Chondrocyte (in vitro differentiated cells): ENCODE results near the gene FBXO17. TPM values are rescaled to one million over a fixed set of nuclear protein-coding genes. Genes with fewer than 3 reads are reported as not detected.

ENCODE experiments used
- DNase-seq: peaks from one replicate; pipeline ENCODE4 v3.0.0; 2021; ENCODE audit warnings: mixed read lengths, low spot score
- H3K27ac Mint-ChIP-seq: one replicate; pipeline ENCODE4 v1.8.0; 2021; ENCODE audit warnings: mild to moderate bottlenecking, moderate library complexity, mixed read lengths; ENCODE audit not compliant: unreplicated experiment
- H3K27me3 Mint-ChIP-seq: 2 replicates; pipeline ENCODE4 v1.8.0; 2021; ENCODE audit warnings: low read depth, mixed read lengths
- H3K36me3 Mint-ChIP-seq: 2 replicates; pipeline ENCODE4 v1.8.0; 2021; ENCODE audit warnings: low read depth, mixed read lengths
- H3K4me1 Mint-ChIP-seq: 2 replicates; pipeline ENCODE4 v1.8.0; 2021; ENCODE audit warnings: low read depth, mild to moderate bottlenecking, mixed read lengths
- H3K4me3 Mint-ChIP-seq: one replicate; pipeline ENCODE4 v1.8.0; 2021; ENCODE audit warnings: mild to moderate bottlenecking, moderate library complexity, mixed read lengths; ENCODE audit not compliant: unreplicated experiment
- H3K9me3 Mint-ChIP-seq: 2 replicates; pipeline ENCODE4 v1.8.0; 2021; ENCODE audit warnings: low read depth, mixed read lengths
- total RNA-seq: library from RNA; stranded (reverse); gene quantifications from 3 replicates; pipeline ENCODE4 v1.2.1, GENCODE V29; 2021
- TF ChIP-seq, protein P1 (sequence below): fragments of 200-600 bp; sonication (generic); IDR thresholded peaks from 2 replicates; pipeline ENCODE4 v1.5.0; 2021; ENCODE audit warnings: antibody characterized with exemption, mild to moderate bottlenecking, moderate library complexity

FBXO17 gene
- total RNA-seq, 1 donor from 2014 or later: 40.2 TPM

DNA sequence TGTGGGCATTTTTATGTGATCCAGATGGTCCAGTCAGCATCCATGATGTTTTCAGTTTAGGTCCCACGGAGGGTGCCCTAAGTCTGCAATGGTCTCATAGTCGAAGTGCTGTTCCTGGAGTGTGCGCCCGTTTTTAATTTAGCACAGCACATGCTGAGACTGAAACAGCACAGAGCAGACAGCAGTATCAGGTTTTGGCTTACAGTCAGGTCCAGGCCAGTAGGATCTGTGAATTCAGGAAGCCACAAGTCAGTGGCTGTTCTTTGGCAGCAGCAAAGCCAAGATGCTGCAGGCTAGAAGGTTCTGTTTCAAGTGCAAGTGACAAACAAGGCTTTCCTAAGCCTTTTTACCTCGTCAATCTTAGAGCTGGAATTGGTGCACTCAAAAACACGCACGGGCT, 38.5 kb upstream of the FBXO17 start:
- no peak overlapping the region for H3K4me3 Mint-ChIP-seq
- H3K9me3 Mint-ChIP-seq: no peaks in the 10 kb centered on the region
- H3K27me3 Mint-ChIP-seq: peaks cover 9% of the 10 kb centered on the region
- H3K4me1 Mint-ChIP-seq: no peaks in the 10 kb centered on the region
- H3K36me3 Mint-ChIP-seq: peaks cover 2% of the 10 kb centered on the region
- TF ChIP-seq, protein P1, sequence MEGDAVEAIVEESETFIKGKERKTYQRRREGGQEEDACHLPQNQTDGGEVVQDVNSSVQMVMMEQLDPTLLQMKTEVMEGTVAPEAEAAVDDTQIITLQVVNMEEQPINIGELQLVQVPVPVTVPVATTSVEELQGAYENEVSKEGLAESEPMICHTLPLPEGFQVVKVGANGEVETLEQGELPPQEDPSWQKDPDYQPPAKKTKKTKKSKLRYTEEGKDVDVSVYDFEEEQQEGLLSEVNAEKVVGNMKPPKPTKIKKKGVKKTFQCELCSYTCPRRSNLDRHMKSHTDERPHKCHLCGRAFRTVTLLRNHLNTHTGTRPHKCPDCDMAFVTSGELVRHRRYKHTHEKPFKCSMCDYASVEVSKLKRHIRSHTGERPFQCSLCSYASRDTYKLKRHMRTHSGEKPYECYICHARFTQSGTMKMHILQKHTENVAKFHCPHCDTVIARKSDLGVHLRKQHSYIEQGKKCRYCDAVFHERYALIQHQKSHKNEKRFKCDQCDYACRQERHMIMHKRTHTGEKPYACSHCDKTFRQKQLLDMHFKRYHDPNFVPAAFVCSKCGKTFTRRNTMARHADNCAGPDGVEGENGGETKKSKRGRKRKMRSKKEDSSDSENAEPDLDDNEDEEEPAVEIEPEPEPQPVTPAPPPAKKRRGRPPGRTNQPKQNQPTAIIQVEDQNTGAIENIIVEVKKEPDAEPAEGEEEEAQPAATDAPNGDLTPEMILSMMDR: no peak
- no peak overlapping the region for H3K27ac Mint-ChIP-seq
- DNase-seq: no peak

DNA sequence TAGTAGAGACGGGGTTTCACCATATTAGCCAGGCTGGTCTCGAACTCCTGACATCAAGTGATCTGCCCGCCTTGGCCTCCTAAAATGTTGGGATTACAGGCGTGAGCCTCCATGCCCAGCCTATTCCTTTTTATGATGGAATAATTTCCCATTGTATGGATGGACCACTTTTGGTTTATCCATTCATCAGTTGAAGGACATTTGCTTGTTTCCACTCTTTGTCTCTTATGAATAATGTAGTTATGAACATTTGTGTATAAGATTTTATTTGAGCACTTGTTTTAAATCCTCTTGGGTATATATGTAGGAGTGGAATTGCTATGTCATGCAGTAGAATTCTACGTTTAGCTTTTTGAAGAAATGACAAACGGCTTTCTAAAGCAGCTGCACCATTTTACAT, 33.5 kb upstream of the FBXO17 start:
- H3K27me3 Mint-ChIP-seq: peaks cover 13% of the 10 kb centered on the region
- no peaks in the 10 kb centered on the region for H3K36me3 Mint-ChIP-seq

DNA sequence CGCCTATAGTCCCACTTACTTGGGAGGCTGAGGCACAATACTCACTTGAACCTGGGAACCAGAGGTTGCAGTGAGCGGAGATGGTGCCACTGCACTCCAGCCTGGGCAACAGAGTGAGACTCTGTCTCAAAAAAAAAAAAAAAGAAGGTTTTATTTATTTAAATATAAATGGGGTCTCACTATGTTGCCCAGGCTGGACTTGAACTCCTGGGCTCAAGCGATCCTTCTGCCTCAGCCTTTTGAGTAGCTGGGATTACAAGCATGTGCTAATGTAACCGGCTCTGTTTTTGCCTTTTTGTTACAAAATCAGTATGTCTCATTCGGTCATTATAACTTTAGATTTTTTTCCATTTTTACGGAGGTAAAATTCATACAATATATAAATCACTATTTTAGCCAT, 32.6 kb upstream of the FBXO17 start:
- no peak overlapping the region for H3K27ac Mint-ChIP-seq
- H3K36me3 Mint-ChIP-seq: no peaks in the 10 kb centered on the region
- DNase-seq: no peak
- peaks cover 2% of the 10 kb centered on the region for H3K4me1 Mint-ChIP-seq
- peaks cover 13% of the 10 kb centered on the region for H3K27me3 Mint-ChIP-seq
- H3K4me3 Mint-ChIP-seq: no peak overlapping the region
- TF ChIP-seq, protein P1: no peak
- no peaks in the 10 kb centered on the region for H3K9me3 Mint-ChIP-seq

More for the DNA sequence above, 33.5 kb upstream of the FBXO17 start:
- Mint-ChIP-seq H3K4me3 (no peak overlapping the region), H3K27ac (no peak overlapping the region), H3K4me1 (no peaks in the 10 kb centered on the region), H3K9me3 (no peaks in the 10 kb centered on the region)
- DNase-seq: no peak
- TF ChIP-seq, protein P1: no peak

DNA sequence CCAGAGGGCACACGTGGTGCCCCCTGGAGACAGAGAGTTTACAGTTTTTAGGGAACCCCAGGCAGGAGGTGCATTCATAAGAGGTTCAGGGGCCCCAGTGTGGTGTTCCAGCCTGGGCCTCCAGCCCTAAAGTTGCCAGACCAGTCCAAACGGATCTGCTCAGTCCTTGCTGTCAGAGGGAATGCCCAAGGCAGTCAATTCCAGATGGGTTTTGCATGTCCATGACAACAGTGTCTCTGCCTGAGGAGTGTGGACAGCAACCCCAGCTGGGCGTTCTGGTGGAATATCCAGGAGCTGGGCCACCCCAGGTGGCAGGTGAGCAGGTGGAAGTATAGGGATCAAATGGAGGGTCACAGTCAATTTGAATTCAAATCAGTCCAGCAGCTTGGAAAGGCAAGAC, 31.6 kb upstream of the FBXO17 start:
- H3K36me3 Mint-ChIP-seq: no peaks in the 10 kb centered on the region
- H3K27ac Mint-ChIP-seq: no peak overlapping the region
- H3K27me3 Mint-ChIP-seq: peaks cover 13% of the 10 kb centered on the region
- H3K9me3 Mint-ChIP-seq: no peaks in the 10 kb centered on the region
- H3K4me1 Mint-ChIP-seq: peaks cover 2% of the 10 kb centered on the region
- TF ChIP-seq, protein P1: no peak
- DNase-seq: no peak
- H3K4me3 Mint-ChIP-seq: no peak overlapping the region

DNA sequence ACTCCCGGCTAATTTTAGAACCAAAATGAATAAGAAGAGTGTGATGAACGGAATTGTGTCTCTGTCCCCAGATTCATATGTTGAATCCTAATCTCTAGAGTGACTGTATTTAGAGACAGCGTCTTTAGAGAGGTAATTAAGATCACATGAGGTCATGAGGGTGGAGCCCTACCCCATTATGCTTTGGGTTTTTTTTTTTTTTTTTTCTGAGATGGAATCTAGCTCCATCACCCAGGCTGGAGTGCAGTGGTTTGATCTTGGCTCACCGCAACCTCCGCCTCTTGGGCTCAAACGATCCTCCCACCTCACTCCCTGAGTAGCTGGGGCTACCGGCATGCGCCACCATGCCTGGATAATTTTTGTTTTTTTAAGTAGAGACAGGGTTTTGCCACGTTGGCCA, 28.9 kb upstream of the FBXO17 start:
- DNase-seq: no peak
- H3K4me1 Mint-ChIP-seq: peaks cover 2% of the 10 kb centered on the region
- TF ChIP-seq, protein P1: no peak
- no peak overlapping the region for H3K4me3 Mint-ChIP-seq
- H3K9me3 Mint-ChIP-seq: no peaks in the 10 kb centered on the region
- H3K27me3 Mint-ChIP-seq: peaks cover 13% of the 10 kb centered on the region
- no peaks in the 10 kb centered on the region for H3K36me3 Mint-ChIP-seq
- no peak overlapping the region for H3K27ac Mint-ChIP-seq
